Uterus (tissue), 2 donors: Measurements from ENCODE around the gene DYNC2H1.

Experiments
- POLR2A ChIP-seq, 2 donors: fragments of 450-650 bp; IDR thresholded peaks; one replicate each; pipeline ENCODE4 v1.6.1; 2016; ENCODE audit warnings: antibody characterized with exemption in 2 of 2, mild to moderate bottlenecking in 1 of 2, moderate library complexity in 1 of 2
- TF ChIP-seq, protein P1 (sequence below), 4 experiments: fragments of 200-600 bp in 2 of 4; fragments of 450-650 bp in 2 of 4; sonication (generic) in 2 of 4; IDR thresholded peaks; one replicate each; pipeline ENCODE4 v1.5.1; 2016 to 2019; ENCODE audit warnings: antibody characterized with exemption in 4 of 4, mild to moderate bottlenecking in 2 of 4, moderate library complexity in 1 of 4

DNA sequence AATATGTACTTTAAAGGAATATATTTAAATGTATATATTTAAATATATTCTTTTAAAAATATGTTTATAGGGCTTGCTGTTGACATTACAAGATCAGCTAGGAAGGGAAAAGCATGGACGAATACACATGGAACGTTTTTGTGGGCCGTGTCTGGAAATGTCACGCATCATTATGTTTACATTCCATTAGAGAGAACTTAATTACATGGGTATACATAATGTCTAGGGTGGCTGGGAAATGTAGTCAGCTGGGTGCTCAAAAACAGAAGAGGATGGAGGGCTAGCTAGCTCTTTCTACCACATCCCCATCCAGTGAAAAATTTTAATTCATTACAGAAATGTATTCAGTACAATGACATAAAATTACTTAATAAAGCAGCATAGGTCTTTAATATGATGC, 371.2 kb downstream of the DYNC2H1 start:
- TF ChIP-seq, protein P1, sequence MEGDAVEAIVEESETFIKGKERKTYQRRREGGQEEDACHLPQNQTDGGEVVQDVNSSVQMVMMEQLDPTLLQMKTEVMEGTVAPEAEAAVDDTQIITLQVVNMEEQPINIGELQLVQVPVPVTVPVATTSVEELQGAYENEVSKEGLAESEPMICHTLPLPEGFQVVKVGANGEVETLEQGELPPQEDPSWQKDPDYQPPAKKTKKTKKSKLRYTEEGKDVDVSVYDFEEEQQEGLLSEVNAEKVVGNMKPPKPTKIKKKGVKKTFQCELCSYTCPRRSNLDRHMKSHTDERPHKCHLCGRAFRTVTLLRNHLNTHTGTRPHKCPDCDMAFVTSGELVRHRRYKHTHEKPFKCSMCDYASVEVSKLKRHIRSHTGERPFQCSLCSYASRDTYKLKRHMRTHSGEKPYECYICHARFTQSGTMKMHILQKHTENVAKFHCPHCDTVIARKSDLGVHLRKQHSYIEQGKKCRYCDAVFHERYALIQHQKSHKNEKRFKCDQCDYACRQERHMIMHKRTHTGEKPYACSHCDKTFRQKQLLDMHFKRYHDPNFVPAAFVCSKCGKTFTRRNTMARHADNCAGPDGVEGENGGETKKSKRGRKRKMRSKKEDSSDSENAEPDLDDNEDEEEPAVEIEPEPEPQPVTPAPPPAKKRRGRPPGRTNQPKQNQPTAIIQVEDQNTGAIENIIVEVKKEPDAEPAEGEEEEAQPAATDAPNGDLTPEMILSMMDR (IDR thresholded peaks at IDR 0.05): no peak
- TF ChIP-seq POLR2A (IDR thresholded peaks at IDR 0.05): no peak
